NOMO-1 treated with dmso at 0.1 percent for 144 hours (cell line): Measurements from ENCODE around the gene FAM153A.
"Not testable (repeated sequence)": the region's sequence is repeated elsewhere in the genome, so short reads cannot be mapped to it uniquely, and the experiment has no call there.

Experiments
- DNase-seq: peaks from one replicate; lab custom pipeline; 2025; ENCODE audit not compliant: unreplicated experiment; lab: John Stamatoyannopoulos, UW

The FAM153A gene

DNA sequence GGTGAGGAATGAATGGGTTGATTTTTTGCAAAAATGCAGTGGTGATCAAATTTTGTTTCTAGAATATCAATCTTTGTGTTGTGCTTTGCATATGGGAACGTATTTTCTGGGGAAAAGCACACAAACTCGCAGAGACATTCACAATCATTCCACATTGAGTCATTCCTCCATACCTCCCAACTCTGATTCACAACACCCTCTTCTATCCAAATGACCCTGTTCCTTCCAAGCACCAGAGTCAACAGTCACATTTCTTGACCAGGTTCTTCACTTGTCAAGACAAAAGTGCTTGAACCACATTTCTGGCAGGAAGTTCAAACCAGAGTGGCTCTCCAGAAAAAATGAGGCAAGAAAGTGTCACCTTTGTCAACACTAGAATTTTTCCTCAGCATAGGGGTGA, 35.3 kb downstream of the FAM153A start:
- DNase-seq, result not testable (repeated sequence)

DNA sequence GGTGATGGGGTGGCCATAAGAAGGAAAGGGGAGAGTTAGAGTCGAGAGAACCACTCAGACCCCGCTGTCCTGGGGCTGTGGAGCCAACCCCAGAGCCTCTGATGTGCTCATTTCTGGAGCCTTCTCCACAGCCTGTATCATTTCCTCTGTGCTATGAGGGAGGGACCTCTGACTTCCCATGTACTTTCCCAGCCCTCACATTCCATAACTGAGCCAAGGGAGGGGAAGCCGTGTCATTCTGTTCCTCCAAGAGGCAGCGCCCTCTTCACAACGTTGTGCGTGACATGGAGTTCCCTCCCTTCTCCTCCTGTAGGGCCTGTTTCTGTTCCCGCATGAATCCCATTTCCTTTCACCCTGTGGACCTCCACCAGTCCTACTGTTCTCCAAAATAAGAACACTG, 57.8 kb downstream of the FAM153A start:
- DNase-seq, result not testable (repeated sequence)

DNA sequence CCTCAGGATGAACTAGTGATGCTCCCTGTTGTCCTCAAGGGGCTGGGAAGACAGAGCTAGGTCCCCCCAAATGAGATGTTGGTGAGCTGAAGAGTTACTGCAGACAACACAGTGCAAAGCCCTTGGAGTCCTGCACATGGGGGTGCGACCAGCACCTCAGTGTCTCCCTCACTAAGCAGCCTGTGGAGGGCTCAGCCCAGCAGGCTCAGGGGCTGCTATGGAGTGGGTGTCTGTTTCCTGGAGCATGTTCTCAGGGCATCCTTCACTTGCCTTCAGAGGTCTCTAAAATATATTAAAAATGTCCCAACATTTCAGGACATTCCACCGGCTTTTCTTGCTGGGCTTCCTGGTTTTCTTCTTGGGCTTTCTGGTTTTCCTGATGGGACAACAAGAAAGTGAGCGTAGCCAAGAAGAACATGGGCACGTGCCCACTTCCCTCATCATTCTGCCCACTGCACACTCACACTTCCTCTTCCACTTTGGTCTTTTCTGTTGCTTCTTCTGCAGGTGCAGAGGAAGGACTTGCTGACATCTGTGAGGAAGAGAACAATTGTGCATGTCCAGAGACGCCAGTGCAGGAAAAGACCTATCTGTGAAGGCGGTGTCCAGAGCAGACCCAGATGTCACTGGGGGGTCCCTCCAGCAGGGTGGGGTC, 58.7 kb downstream of the FAM153A start:
- not testable (repeated sequence) for DNase-seq

DNA sequence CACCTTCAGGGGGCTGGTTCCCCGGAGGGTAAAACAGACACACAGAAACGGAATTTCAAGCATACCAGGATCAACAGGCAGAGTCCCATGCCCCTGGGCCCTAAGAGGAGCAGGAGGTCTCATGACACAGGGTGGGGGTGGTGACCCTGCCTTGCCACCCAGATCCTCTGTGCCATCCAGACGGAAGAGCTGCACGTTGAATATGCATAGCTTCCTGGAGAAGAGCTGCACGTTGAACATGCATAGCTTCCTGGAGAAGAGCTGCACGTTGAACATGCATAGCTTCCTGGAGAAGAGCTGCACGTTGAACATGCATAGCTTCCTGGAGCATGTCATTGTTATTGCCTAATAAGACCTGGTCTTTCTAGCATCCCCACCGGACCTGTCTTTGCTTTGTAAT, 59.9 kb downstream of the FAM153A start:
- DNase-seq, result not testable (repeated sequence)

DNA sequence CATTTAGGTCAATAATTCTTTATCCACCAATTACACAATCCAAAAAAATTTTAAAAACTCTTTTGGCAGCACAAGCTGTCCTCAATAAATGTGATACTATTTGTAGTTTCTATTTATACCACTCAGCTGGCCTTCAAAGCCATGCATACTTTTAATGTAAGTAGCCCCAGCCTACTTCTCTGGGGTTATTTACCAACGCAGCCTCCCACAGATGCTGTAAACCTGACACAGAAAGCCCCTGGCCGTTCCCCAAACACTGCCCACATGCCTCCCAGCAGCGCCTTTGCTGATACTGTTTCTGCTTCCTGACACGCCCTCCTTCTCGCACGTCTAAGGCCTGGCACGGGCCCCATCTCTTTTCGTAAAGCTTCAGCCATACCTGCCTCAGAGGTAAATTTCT, 62.7 kb downstream of the FAM153A start:
- DNase-seq, result not testable (repeated sequence)

DNA sequence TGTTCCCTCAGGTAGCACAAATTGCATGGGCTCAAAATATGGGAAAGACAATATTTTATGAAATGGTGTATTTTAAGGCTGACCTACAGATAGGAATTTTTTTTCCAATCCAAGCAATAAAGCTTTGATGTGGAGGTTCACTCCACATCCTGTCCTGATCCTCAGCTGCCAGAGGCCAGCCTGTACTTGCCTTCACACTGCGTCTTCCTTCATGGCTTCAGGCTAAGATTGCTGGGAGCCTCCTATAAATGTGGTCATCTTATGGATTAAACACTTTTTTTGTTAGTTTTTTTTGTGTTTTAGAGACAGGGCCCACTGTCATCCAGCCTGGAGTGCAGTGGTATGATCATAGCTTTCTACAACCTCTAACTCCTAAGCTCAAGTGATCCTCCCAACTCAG, 67.3 kb downstream of the FAM153A start:
- DNase-seq, result not testable (repeated sequence)

DNA sequence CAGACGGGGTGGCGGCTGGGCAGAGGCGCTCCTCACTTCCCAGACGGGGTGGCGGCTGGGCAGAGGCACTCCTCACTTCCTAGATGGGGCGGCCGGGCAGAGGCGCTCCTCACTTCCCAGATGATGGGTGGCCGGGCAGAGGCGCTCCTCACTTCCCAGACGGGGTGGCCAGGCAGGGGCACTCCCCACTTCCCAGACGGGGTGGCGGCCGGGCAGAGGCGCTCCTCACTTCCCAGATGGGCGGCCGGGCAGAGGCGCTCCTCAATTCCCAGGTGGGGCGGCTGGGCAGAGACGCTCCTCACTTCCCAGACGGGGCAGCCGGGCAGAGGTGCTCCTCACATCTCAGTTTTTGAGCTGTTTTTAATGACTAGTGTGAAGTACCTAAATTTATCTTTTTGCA, 86.6 kb downstream of the FAM153A start:
- not testable (repeated sequence) for DNase-seq

DNA sequence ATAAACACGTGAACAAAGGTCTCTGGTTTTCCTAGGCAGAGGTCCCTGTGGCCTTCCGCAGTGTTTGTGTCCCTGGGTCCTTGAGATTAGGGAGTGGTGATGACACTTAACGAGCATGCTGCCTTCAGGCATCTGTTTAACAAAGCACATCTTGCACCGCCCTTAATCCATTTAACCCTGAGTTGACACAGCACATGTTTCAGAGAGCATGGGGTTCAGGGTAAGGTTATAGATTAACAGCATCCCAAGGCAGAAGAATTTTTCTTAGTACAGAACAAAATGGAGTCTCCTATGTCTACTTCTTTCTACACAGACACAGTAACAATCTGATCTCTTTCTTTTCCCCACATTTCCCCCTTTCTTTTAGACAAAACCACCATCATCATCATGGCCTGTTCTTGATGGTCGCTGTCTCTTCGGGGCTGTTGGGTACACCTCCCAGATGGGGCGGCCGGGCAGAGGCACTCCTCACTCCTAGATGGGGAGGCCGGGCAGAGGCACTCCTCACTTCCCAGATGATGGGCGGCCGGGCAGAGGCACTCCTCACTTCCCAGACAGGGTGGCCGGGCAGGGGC, 87.3 kb downstream of the FAM153A start:
- not testable (repeated sequence) for DNase-seq

GRCh38 chr5:177694518-177694835, 88.2 kb downstream of the FAM153A start:
- DNase-seq, result not testable (repeated sequence)

DNA sequence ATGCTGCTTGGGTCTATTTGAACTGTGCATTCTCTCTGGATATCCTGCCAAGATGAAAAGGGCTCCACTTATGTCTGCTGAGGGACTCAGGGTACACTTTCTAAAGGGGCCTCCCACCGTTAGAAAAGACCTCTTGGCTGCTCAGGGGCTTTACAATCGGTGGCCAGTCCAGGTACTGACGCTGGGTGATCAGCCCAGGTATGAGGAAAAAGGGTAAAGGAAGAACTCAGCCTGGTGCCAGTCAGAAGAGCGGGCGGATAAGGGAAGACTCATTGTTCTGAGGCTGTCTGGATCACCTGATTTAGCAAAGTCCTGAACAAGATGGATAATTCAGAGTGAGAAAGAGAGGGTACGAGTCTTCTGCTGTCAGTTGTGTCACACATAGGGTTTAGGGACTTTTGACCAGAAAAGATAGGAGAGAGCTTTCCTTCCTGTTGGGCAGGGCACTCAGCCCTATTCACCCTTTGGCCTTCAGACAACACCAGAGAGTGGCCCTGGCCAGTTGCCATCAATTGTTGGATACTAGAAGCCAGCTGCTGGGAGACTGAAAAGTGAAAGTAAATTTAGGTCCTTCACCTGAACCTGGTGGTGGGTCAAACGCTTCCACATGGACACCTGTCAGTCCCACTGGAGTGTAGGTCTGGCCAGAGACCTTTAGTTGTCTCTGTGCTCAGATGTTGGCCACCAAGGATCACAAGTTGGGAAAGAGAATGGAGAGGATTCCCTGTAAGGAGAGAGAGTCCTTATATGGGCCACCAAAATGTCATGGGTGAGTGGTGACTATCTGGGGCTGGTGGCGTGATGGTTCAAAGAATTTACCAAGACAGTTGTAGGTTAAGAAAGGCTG, 88.8 kb downstream of the FAM153A start:
- not testable (repeated sequence) for DNase-seq

DNA sequence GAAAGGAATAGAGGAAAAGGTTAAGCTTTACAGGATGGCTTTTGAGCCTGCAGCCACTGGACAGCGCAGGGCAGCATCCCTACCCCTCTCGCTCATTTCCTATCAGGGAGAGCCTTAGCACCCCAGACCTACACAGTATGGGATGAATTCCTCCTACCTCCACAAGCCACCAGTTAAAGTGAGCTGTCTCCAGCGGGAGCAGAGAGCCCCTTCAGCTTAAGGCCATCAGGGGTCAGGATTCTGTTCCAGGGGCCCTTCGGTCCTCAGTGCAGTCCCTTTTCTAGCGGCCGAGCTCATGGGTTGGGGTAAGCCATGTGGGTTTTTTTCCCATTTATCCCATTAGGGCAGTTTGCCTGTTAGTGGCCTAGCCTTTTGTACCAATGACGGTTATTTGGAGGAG, 89.7 kb downstream of the FAM153A start:
- DNase-seq, result not testable (repeated sequence)

DNA sequence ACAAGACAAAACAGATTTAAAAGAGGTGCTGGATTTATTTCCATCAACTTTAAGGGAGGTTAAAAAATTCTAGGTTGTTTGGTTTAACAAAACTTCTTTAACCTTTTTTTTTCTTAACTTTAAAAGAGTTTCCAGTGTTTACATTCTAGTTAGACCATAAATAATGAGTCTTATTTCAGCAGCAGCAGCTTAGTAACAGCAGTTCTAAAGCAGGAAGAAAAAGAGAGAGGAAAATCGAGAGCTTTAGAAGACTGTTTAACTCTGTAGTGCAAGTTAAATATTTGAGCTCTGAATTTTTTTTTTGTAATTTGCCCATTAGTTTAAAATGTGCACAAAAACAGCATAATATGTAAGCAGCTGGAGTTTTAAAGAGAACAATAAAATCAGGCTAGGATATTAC, 90.2 kb downstream of the FAM153A start:
- DNase-seq, result not testable (repeated sequence)

DNA sequence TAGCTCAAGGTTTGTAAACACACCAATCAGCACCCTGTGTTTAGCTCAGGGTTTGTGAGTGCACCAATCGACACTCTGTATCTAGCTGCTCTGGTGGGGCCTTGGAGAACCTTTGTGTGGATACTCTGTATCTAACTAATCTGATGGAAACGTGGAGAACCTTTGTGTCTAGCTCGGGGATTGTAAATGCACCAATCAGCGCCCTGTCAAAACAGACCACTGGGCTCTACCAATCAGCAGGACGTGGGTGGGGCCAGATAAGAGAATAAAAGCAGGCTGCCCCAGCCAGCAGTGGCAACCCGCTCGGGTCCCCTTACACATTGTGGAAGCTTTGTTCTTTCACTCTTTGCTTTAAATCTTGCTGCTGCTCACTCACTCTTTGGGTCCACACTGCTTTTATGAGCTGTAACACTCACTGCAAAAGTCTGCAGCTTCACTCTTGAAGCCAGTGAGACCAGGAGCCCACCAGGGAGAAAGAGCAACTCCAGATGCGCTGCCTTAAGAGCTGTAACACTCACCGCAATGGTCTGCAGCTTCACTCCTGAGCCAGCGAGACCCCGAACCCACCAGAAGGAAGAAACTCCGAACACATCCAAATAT, 93.6 kb downstream of the FAM153A start:
- not testable (repeated sequence) for DNase-seq

- not testable (repeated sequence) for DNase-seq
Observed at GRCh38 chr5:177688091-177688490, 94.6 kb downstream of the FAM153A start.

DNA sequence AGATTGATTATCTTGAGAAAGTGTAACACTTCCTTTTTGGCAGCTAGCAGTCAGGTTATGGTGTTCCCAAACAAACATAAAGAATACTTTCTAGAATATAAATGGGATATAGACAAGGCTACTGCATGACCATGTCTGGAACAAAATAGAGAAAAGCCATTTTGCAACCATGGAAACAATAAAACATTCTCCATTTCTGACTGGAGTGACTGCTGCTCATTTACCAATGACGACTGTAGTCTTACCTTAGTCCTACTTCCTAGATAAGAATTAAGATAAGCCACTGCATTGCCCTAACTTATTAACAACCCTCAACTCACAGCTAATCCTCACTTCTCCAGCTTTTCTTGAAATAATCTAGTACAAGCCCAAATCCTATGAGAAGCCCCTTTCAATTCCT, 100.8 kb downstream of the FAM153A start:
- not testable (repeated sequence) for DNase-seq
